ENCODE data around the gene MOGAT3. TPM values are rescaled to one million over a fixed set of nuclear protein-coding genes. Genes with fewer than 3 reads are reported as not detected.
A peak's percentile ranks its signal among the peaks of the same experiment; 100 is the strongest.

The MOGAT3 gene
- total RNA-seq, 1 donor from 2014 or later: not detected

GRCh38 chr7:101243646-101244374 lies 43.0 kb upstream of the MOGAT3 start:
- peak overlapping the region; percentile 57 for H3K27ac Mint-ChIP-seq (ENCODE audit: unreplicated experiment)
- no peak for TF ChIP-seq CTCF (conservative IDR thresholded peaks at IDR 0.05)
- no peaks in the 10 kb centered on the region for H3K9me3 Mint-ChIP-seq
- H3K4me1 Mint-ChIP-seq: peaks cover 17% of the 10 kb centered on the region
- peak overlapping the region; percentile 95 for H3K4me3 Mint-ChIP-seq
- DNase-seq (ENCODE audit: low read depth, low spot score): no peak
- H3K27me3 Mint-ChIP-seq (ENCODE audit: low read depth): no peaks in the 10 kb centered on the region
- peaks cover 4% of the 10 kb centered on the region for H3K36me3 Mint-ChIP-seq (ENCODE audit: low read depth)

DNA sequence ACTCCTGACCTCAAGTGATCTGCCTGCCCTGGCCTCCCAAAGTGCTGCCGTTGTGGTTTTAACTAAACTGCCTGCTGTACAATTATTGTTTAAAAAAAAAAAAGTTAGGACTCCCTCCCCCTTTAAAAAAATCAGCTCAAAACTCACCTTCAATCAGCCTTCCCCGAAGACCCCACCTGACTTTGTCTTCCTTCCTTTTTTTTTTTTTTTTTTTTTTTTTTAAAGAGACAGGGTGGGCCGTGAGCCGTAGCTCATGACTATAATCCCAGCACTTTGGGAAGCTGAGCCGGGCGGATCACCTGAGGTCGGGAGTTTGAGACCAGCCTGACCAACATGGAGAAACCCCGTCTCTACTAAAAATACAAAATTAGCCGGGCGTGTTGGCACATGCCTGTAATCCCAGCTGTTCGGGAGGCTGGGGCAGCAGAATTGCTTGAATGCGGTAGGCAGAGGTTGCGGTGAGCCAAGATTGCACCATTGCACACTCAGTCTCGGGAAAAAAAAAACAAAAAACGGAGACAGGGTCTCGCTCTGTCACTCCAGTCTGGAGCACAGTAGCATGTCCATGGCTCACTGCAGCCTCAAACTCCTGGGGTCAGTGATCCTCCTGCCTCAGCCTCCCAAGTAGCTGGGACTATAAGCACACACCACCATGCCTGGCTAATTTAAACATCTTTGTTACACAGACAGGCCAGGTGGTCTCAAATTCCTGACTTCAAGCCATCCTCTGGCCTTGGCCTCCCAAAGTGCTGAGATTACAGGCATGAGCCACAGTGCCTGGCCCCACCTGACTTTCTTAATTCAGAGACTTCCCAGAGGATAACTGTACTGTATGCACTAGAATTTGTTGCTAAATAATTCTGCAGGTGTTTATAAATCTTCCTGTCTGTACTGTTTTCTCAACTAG lies 40.9 kb upstream of the MOGAT3 start:
- Mint-ChIP-seq H3K27ac (ENCODE audit: unreplicated experiment) (no peak overlapping the region), H3K4me3 (peak overlapping the region; percentile 38), H3K4me1 (peaks cover 17% of the 10 kb centered on the region), H3K36me3 (ENCODE audit: low read depth) (no peaks in the 10 kb centered on the region), H3K27me3 (ENCODE audit: low read depth) (no peaks in the 10 kb centered on the region), H3K9me3 (no peaks in the 10 kb centered on the region)
- TF ChIP-seq CTCF (conservative IDR thresholded peaks at IDR 0.05): no peak
- DNase-seq (ENCODE audit: low read depth, low spot score): no peak

DNA sequence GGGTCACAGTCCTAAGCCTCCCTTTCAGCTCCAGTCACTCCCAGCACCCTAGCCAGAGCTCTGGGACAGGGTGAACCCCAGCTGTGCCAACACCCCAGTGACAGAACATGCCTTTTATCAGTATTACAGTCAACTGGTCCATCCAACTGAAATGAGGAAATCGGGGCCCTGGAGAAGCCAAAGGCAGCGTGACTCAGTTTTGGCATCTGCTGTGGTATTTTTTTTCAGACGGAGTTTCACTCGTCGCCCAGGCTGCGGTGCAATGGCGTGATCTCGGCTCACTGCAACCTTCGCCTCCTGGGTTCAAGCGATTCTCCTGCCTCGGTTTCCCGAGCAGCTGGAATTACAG lies 40.2 kb upstream of the MOGAT3 start:
- Mint-ChIP-seq H3K4me3 (no peak overlapping the region), H3K27me3 (ENCODE audit: low read depth) (no peaks in the 10 kb centered on the region), H3K27ac (ENCODE audit: unreplicated experiment) (no peak overlapping the region), H3K9me3 (no peaks in the 10 kb centered on the region), H3K36me3 (ENCODE audit: low read depth) (no peaks in the 10 kb centered on the region), H3K4me1 (peaks cover 17% of the 10 kb centered on the region)
- TF ChIP-seq CTCF (conservative IDR thresholded peaks at IDR 0.05): no peak
- no peak for DNase-seq (ENCODE audit: low read depth, low spot score)

DNA sequence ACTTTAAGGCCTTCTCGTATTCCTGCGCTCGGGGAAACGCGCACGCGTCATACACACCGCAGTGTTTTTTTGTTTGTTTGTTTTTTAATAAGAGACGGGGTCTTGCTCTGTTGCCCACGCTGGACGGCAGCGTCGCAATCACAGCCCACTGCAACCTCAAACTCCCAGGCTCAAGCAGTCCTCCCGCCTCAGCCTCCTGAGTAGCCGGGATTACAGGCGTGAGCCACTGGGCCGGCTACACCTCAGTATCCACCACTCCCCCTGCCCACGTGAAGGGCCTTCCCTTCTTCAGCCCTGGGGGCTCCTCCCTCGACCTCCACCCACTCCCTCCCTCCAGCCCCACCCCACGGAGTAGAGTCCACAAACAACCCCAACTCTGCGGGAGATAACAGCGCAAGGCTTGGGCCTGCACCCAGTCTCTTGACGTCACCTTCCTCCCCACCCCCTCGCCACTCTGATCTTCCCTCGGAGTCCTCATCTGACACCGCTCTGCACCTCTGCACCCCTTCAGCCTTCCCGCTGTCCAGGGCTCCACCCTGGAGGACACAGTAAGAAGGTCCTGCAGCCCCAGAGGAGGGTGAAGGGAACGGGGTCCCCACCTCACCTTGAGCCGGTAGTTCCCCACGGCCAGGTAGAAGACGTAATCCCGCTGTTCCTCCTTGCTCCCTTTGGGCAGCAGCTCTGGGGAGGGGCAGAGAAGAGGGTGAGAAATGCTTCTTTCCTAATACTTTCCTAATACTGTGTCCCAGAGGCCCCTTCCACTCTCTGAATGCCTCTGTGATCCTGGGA lies 39.6 kb upstream of the MOGAT3 start:
- Mint-ChIP-seq H3K4me3 (peak overlapping the region; percentile 47), H3K27ac (ENCODE audit: unreplicated experiment) (no peak overlapping the region), H3K4me1 (peaks cover 14% of the 10 kb centered on the region), H3K9me3 (no peaks in the 10 kb centered on the region), H3K36me3 (ENCODE audit: low read depth) (no peaks in the 10 kb centered on the region), H3K27me3 (ENCODE audit: low read depth) (no peaks in the 10 kb centered on the region)
- DNase-seq (ENCODE audit: low read depth, low spot score): no peak
- no peak for TF ChIP-seq CTCF (conservative IDR thresholded peaks at IDR 0.05)

- Mint-ChIP-seq H3K27ac (ENCODE audit: unreplicated experiment) (no peak overlapping the region), H3K4me3 (peak overlapping the region; percentile 47), H3K27me3 (ENCODE audit: low read depth) (peaks cover 2% of the 10 kb centered on the region), H3K4me1 (peaks cover 9% of the 10 kb centered on the region), H3K9me3 (no peaks in the 10 kb centered on the region), H3K36me3 (ENCODE audit: low read depth) (no peaks in the 10 kb centered on the region)
- no peak for TF ChIP-seq CTCF (conservative IDR thresholded peaks at IDR 0.05)
- DNase-seq (ENCODE audit: low read depth, low spot score): no peak
These were observed 39.0 kb upstream of the MOGAT3 start for GRCh38 chr7:101239951-101240220.

All from neural crest cell (in vitro differentiated cells).